BLaER1 (cell line): ENCODE results near the gene LIPG.
"Not testable (repeated sequence)": the region's sequence is repeated elsewhere in the genome, so short reads cannot be mapped to it uniquely, and the experiment has no call there.

Experiments
- H3K27ac ChIP-seq: shearing (Covaris generic); formaldehyde crosslinking; 2 replicates; pipeline ENCODE4 v1.8.1; 2022
- H3K27me3 ChIP-seq: shearing (Covaris generic); formaldehyde crosslinking; 2 replicates; pipeline ENCODE4 v1.8.1; 2022
- H3K36me3 ChIP-seq: shearing (Covaris generic); formaldehyde crosslinking; 2 replicates; pipeline ENCODE4 v1.8.1; 2022
- H3K4me1 ChIP-seq: shearing (Covaris generic); formaldehyde crosslinking; 2 replicates; pipeline ENCODE4 v1.8.1; 2022
- H3K4me2 ChIP-seq: shearing (Covaris generic); formaldehyde crosslinking; 2 replicates; pipeline ENCODE4 v1.8.1; 2022
- H3K4me3 ChIP-seq: shearing (Covaris generic); formaldehyde crosslinking; 2 replicates; pipeline ENCODE4 v1.8.1; 2022
- H3K9ac ChIP-seq: shearing (Covaris generic); formaldehyde crosslinking; 2 replicates; pipeline ENCODE4 v1.8.1; 2022
- H3K9me3 ChIP-seq: shearing (Covaris generic); formaldehyde crosslinking; 2 replicates; pipeline ENCODE4 v1.8.1; 2022
- H4K20me1 ChIP-seq: shearing (Covaris generic); formaldehyde crosslinking; 2 replicates; pipeline ENCODE4 v1.8.1; 2022
- Cebpa-rat ChIP-seq: shearing (Covaris generic); IDR thresholded peaks from 2 replicates; pipeline ENCODE4 v1.8.1; 2022

The LIPG gene

DNA sequence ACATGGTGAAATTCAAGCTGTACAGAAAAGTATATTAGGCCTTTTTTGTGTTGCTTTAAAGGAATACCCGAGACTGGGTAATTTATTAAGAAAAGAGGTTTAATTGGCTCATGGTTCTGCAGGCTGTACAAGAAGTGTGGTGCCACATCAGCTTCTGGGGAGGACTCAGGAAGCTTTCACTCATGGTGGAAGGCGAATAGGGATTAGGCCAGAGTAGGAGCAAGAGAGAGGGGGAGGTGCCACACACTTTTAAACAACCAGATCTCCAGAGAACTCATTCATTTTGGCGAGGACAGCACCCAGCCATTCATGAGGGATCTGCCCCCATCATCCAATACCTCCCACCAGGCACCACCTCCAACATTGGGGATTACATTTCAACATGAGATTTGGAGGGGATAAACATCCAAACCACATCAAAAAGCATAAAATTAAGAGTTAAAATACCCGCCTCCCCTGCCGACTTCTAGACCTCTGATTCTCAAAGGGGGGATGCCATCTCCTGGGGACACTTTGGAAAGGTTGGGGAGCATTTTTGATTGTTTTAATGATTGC, 15.1 kb upstream of the LIPG start:
- H3K9me3 ChIP-seq: no peaks in the 10 kb centered on the region
- H3K4me3 ChIP-seq: no peak overlapping the region
- H3K4me1 ChIP-seq: no peaks in the 10 kb centered on the region
- H3K9ac ChIP-seq: no peak overlapping the region
- H3K36me3 ChIP-seq: no peaks in the 10 kb centered on the region
- H3K27ac ChIP-seq: no peak overlapping the region
- no peaks in the 10 kb centered on the region for H4K20me1 ChIP-seq
- no peak overlapping the region for H3K4me2 ChIP-seq
- H3K27me3 ChIP-seq: no peaks in the 10 kb centered on the region
- no peak for TF ChIP-seq Cebpa-rat

DNA sequence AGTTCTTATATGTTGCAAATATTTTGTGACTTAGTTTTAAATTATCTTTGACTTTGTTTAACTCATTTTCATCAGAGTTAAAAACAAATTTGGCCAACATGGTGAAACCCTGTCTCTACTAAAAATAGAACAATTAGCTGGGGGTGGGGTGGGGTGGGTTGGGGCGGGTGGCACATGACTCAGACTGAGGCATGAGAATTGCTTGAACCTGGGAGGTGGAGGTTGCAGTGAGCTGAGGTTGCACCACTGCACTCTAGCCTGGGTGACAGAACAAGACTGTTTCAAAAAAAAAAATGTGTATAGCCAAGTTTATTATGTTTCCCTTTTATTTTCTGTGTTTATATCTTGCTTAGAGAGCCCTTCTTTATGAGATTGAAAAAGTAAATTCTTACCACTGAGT, 14.2 kb upstream of the LIPG start:
- no peaks in the 10 kb centered on the region for H3K27me3 ChIP-seq
- TF ChIP-seq Cebpa-rat: no peak
- H3K4me3 ChIP-seq: no peak overlapping the region
- H3K27ac ChIP-seq: no peak overlapping the region
- no peaks in the 10 kb centered on the region for H3K36me3 ChIP-seq
- H3K9ac ChIP-seq: no peak overlapping the region
- no peak overlapping the region for H3K4me2 ChIP-seq
- H3K9me3 ChIP-seq: 0 out of 2 replicates have a peak, but pooled peaks cover 7% of the 10 kb centered on the region
- H3K4me1 ChIP-seq: no peaks in the 10 kb centered on the region
- H4K20me1 ChIP-seq: no peaks in the 10 kb centered on the region

DNA sequence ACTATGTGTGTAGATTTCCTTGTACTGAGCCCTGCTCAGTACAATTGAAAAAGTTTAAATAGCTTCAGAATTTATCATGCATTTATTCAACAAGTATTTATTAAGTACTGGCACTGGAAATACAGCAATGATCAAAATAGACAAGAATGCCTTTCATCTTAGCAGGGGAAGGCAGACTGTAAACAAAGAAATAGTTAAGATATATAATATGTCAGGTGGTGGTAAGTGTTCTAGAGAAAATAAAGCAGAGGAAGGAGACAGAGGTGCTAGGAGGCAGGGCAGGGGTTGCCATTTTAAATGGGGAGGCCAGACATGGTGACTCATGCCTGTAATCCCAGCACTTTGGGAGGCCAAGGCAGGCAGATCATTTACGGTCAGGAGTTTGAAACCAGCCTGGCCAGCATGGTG, 13.6 kb upstream of the LIPG start:
- Histone ChIP-seq H4K20me1 (no peaks in the 10 kb centered on the region), H3K4me1 (no peaks in the 10 kb centered on the region), H3K4me2 (no peak overlapping the region), H3K36me3 (no peaks in the 10 kb centered on the region), H3K27me3 (no peaks in the 10 kb centered on the region), H3K4me3 (no peak overlapping the region), H3K27ac (no peak overlapping the region), H3K9me3 (peaks cover 12% of the 10 kb centered on the region), H3K9ac (no peak overlapping the region)
- no peak for TF ChIP-seq Cebpa-rat

DNA sequence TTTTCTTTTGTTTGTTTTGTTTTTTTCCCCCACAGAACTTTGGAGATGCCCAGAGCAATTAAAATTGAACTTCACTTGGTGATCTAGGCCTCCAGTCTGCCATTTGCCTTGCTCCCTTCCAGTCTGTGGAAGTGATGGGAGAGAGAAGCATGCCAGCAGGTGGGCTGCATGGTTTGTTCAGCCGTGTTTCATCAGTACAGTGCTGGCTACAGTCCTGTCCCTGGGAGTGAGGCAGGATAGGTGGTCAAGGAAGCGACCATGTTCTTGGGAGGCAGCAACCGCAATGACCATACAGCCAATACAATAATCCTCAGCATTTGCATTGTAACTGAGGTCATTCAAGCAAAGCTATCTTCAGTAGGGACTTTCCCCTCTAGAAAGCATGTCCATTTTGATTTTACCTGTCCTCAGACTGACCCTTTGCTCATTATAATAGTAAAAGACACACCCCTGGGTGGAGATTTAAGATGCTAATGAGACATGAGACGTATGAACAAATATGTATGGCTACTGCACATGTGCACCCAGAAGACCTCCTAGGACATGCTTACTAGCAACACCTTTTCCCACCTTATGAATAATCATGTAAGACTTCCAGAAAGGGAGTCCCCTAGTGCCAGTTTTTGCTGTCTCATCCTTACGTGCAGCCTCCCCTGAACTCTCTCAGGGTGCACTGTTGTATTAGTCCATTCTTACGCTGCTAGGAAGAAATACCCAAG, 11.1 kb upstream of the LIPG start:
- no peak overlapping the region for H3K4me2 ChIP-seq
- H4K20me1 ChIP-seq: no peaks in the 10 kb centered on the region
- no peaks in the 10 kb centered on the region for H3K4me1 ChIP-seq
- no peaks in the 10 kb centered on the region for H3K27me3 ChIP-seq
- no peak overlapping the region for H3K4me3 ChIP-seq
- H3K36me3 ChIP-seq: no peaks in the 10 kb centered on the region
- no peak overlapping the region for H3K9ac ChIP-seq
- H3K9me3 ChIP-seq: peaks cover 17% of the 10 kb centered on the region
- H3K27ac ChIP-seq: no peak overlapping the region
- no peak for TF ChIP-seq Cebpa-rat

DNA sequence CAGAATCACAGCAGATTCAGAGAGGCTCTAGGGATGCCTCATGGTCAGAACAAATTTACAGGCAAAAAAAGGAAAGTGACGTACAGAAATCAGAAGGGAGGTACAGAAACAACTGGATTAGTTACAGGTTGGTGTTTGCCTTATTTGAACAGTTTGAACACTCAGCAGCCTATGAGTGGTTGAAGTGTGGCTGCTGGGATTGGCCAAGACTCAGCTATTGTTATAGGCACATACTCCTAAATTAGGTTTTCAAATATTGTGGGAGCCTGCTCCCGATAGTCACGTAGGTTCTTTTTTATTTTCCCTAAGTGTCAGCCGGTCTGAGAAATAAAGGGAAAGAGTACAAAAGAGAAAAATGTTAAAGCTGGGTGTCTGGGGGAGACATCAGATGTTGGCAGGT, 8.9 kb upstream of the LIPG start:
- peaks cover 17% of the 10 kb centered on the region for H3K9me3 ChIP-seq
- no peak overlapping the region for H3K4me2 ChIP-seq
- no peaks in the 10 kb centered on the region for H3K36me3 ChIP-seq
- H3K4me3 ChIP-seq: no peak overlapping the region
- no peak for TF ChIP-seq Cebpa-rat
- no peaks in the 10 kb centered on the region for H3K27me3 ChIP-seq
- no peaks in the 10 kb centered on the region for H4K20me1 ChIP-seq
- H3K9ac ChIP-seq: no peak overlapping the region
- H3K4me1 ChIP-seq: no peaks in the 10 kb centered on the region
- H3K27ac ChIP-seq: no peak overlapping the region

DNA sequence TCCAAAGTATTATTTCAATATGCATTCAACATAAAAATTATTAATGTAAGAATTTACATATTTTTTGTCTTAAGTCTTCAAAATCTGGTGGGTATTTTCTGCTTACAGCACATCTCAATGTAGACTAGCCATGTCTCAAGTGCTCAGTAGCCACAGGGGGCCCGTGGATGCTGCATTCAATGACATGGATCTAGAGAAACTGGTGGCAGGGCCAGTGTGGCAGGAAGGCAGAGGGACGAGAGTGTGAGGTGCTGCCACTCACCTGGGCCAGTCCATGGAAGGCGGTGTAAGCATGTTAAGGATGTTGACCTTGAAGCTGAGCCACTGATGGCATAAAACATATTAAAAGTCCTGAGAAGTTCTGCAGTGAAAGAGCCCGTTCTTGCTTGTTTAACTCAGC, 6.2 kb upstream of the LIPG start:
- Histone ChIP-seq H3K4me3 (no peak overlapping the region), H3K4me2 (no peak overlapping the region), H3K27ac (no peak overlapping the region), H3K27me3 (peaks cover 19% of the 10 kb centered on the region), H3K36me3 (no peaks in the 10 kb centered on the region), H3K4me1 (peaks cover 2% of the 10 kb centered on the region), H3K9ac (no peak overlapping the region), H3K9me3 (peaks cover 17% of the 10 kb centered on the region), H4K20me1 (peaks cover 8% of the 10 kb centered on the region; the same call in 1 of the 2 replicates)
- TF ChIP-seq Cebpa-rat: no peak

DNA sequence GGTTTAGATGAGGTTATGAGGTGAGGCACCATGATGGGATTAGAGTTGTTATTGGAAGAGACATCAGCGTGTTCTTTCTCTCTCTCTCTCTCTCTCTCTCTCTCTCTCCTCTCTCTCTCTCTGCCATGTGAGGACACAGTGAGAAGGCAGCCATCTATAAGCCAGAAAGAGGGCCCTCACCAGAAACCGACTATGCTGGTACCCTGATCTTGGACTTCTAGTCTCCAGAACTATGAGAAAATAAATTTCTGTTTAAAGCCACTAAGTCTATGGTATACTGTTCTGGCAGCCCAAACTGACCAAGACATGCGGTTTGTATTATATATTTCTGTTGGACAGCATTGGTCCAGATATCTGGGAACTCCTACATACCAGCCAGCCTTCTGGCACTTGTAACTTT, 3.5 kb upstream of the LIPG start:
- no peak overlapping the region for H3K4me2 ChIP-seq
- no peak overlapping the region for H3K4me3 ChIP-seq
- no peak overlapping the region for H3K9ac ChIP-seq
- no peaks in the 10 kb centered on the region for H3K36me3 ChIP-seq
- no peak overlapping the region for H3K27ac ChIP-seq
- H3K27me3 ChIP-seq: peaks cover 46% of the 10 kb centered on the region
- H3K9me3 ChIP-seq: peaks cover 4% of the 10 kb centered on the region
- TF ChIP-seq Cebpa-rat: no peak
- H3K4me1 ChIP-seq: peaks cover 18% of the 10 kb centered on the region
- peaks cover 24% of the 10 kb centered on the region; the same call in 1 of the 2 replicates for H4K20me1 ChIP-seq

DNA sequence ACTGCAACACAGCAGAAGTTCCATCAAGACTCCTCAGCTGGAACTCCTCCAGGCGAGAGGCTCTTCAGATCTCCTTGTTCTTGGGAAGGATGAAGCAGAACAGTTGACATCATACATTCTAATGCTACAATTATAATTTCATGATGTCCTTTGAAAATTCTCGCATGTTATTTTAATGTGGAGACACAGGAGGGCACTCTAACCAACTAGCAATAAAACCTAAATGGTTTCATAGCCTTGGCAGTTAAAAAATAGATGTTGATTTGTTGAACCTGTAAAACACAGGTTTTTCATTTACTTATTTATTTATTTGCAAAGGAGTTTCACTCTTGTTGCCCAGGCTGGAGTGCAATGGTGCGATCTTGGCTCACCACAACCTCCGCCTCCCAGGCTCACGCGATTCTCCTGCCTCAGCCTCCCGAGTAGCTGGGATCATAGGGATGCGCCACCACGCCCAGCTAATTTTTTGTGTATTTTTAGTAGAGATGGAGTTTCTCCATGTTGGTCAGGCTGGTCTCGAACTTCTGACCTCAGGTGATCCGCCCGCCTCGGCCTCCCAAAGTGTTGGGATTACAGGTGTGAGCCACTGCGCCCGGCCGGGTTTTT, 2.4 kb upstream of the LIPG start:
- Histone ChIP-seq H4K20me1 (peaks cover 24% of the 10 kb centered on the region; the same call in 1 of the 2 replicates), H3K27me3 (peaks cover 57% of the 10 kb centered on the region), H3K4me1 (peaks cover 18% of the 10 kb centered on the region)
- H3K27ac ChIP-seq, H3K36me3 ChIP-seq, H3K4me2 ChIP-seq, H3K9me3 ChIP-seq, H3K9ac ChIP-seq, H3K4me3 ChIP-seq: not testable (repeated sequence)

DNA sequence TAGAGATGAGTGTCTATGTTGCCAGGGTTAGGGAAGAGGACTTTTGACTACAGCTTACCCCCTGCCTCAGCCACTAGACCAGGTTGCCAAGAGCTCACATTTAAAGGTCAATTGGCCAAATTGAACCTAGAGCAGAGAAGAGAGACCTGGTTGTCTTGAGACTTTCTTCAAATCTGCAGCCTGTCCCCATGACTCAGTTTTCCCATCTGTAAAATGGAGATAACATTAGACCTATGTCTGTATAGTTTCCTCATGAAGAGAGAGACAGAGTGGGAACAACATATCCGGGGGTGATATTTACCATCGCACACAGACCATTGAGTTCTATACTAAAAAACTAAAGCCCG, 1.6 kb upstream of the LIPG start:
- no peaks in the 10 kb centered on the region for H3K9me3 ChIP-seq
- no peak overlapping the region for H3K4me2 ChIP-seq
- no peak for TF ChIP-seq Cebpa-rat
- H3K4me3 ChIP-seq: no peak overlapping the region
- no peaks in the 10 kb centered on the region for H3K36me3 ChIP-seq
- H3K27me3 ChIP-seq: peaks cover 63% of the 10 kb centered on the region
- H3K4me1 ChIP-seq: peaks cover 18% of the 10 kb centered on the region
- no peak overlapping the region for H3K9ac ChIP-seq
- no peak overlapping the region for H3K27ac ChIP-seq
- H4K20me1 ChIP-seq: peaks cover 24% of the 10 kb centered on the region; the same call in 1 of the 2 replicates

DNA sequence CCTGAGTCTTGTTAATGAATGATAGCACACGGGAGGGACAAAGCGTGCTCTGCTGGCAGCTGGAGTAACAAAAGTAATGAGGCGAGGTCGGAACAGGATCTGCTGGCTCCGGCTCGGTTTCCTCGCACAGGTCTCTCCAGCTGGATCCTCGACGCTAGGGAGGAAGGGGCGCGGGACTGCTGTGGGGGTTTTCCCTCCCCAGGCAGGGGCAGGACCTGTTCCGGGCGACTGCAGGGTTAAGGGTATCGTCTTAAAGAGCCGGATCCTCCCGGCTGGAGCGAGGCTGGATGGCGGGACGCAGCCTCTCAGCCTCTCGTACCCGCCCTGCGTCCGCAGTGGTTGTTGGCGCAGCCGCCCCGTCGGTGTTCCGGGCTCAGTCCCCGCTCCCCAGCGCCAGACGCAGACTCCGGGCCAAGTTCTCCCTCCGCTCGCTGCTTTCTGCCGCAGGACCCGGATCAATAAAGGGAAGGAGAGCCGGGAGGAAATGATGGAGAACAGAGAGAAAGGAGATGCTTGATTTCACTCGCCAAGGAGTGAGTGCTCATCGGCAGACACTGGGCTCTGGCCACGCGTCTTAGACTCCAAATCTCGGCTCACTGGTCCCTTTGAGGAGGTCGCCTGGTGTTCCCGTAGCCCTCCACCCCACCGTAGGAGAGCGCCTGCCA, 1.1 kb upstream of the LIPG start:
- Histone ChIP-seq H3K27ac (no peak overlapping the region), H3K4me2 (peak overlapping the region; percentile 65), H3K27me3 (peaks cover 64% of the 10 kb centered on the region), H3K4me1 (peaks cover 18% of the 10 kb centered on the region), H4K20me1 (peaks cover 24% of the 10 kb centered on the region; the same call in 1 of the 2 replicates), H3K9me3 (no peaks in the 10 kb centered on the region), H3K9ac (no peak overlapping the region), H3K36me3 (no peaks in the 10 kb centered on the region), H3K4me3 (peak overlapping the region; percentile 49)
- TF ChIP-seq Cebpa-rat: no peak
